ENCODE results near the gene PPP6R3.

Gene PPP6R3

GRCh38 chr11:68609761-68610160 is 149.2 kb downstream of the PPP6R3 start:
- Histone ChIP-seq H4K20me1 (ENCODE audit: insufficient read depth) (no peaks in the 10 kb centered on the region), H3K4me3 (IDR thresholded peaks at IDR 0.05; ENCODE audit: insufficient read depth, low read depth, low read length) (no peak overlapping the region), H3K27ac (no peak overlapping the region), H3K9ac (no peak overlapping the region), H2AFZ (ENCODE audit: low read depth) (no peak overlapping the region), H3K4me1 (ENCODE audit: low read depth, poor library complexity, severe bottlenecking) (no peaks in the 10 kb centered on the region), H3K36me3 (ENCODE audit: insufficient read depth) (no peaks in the 10 kb centered on the region; the same call in 1 of the 2 replicates), H3K79me2 (ENCODE audit: insufficient read depth, low read depth) (no peaks in the 10 kb centered on the region), H3K27me3 (ENCODE audit: insufficient read depth, low read depth) (no peaks in the 10 kb centered on the region), H3K4me2 (no peak overlapping the region)
- no peak for TF ChIP-seq CTCF (conservative IDR thresholded peaks at IDR 0.05; ENCODE audit: low read depth, low read length)

GRCh38 chr11:68610452-68611116 is 150.0 kb downstream of the PPP6R3 start:
- H3K27ac ChIP-seq: no peak overlapping the region
- H3K79me2 ChIP-seq (ENCODE audit: insufficient read depth, low read depth): no peaks in the 10 kb centered on the region
- no peak overlapping the region for H2AFZ ChIP-seq (ENCODE audit: low read depth)
- H3K27me3 ChIP-seq (ENCODE audit: insufficient read depth, low read depth): no peaks in the 10 kb centered on the region
- H3K4me3 ChIP-seq (IDR thresholded peaks at IDR 0.05; ENCODE audit: insufficient read depth, low read depth, low read length): no peak overlapping the region
- H3K4me2 ChIP-seq: no peak overlapping the region
- H3K9ac ChIP-seq: no peak overlapping the region
- H4K20me1 ChIP-seq (ENCODE audit: insufficient read depth): no peaks in the 10 kb centered on the region
- H3K36me3 ChIP-seq (ENCODE audit: insufficient read depth): no peaks in the 10 kb centered on the region; the same call in 1 of the 2 replicates
- TF ChIP-seq CTCF (conservative IDR thresholded peaks at IDR 0.05; ENCODE audit: low read depth, low read length): no peak
- no peaks in the 10 kb centered on the region for H3K4me1 ChIP-seq (ENCODE audit: low read depth, poor library complexity, severe bottlenecking)

GRCh38 chr11:68615657-68616056 is 155.1 kb downstream of the PPP6R3 start:
- Histone ChIP-seq H4K20me1 (ENCODE audit: insufficient read depth) (no peaks in the 10 kb centered on the region), H3K79me2 (ENCODE audit: insufficient read depth, low read depth) (no peaks in the 10 kb centered on the region), H3K4me1 (ENCODE audit: low read depth, poor library complexity, severe bottlenecking) (no peaks in the 10 kb centered on the region), H2AFZ (ENCODE audit: low read depth) (no peak overlapping the region), H3K4me3 (IDR thresholded peaks at IDR 0.05; ENCODE audit: insufficient read depth, low read depth, low read length) (no peak overlapping the region), H3K36me3 (ENCODE audit: insufficient read depth) (no peaks in the 10 kb centered on the region; the same call in 1 of the 2 replicates), H3K4me2 (no peak overlapping the region), H3K9ac (no peak overlapping the region), H3K27me3 (ENCODE audit: insufficient read depth, low read depth) (no peaks in the 10 kb centered on the region), H3K27ac (no peak overlapping the region)
- no peak for TF ChIP-seq CTCF (conservative IDR thresholded peaks at IDR 0.05; ENCODE audit: low read depth, low read length)

- Histone ChIP-seq H3K27ac (no peak overlapping the region), H4K20me1 (ENCODE audit: insufficient read depth) (no peaks in the 10 kb centered on the region), H2AFZ (ENCODE audit: low read depth) (no peak overlapping the region), H3K79me2 (ENCODE audit: insufficient read depth, low read depth) (no peaks in the 10 kb centered on the region), H3K9ac (no peak overlapping the region), H3K4me3 (IDR thresholded peaks at IDR 0.05; ENCODE audit: insufficient read depth, low read depth, low read length) (no peak overlapping the region), H3K4me1 (ENCODE audit: low read depth, poor library complexity, severe bottlenecking) (no peaks in the 10 kb centered on the region), H3K4me2 (no peak overlapping the region), H3K36me3 (ENCODE audit: insufficient read depth) (no peaks in the 10 kb centered on the region; the same call in 1 of the 2 replicates), H3K27me3 (ENCODE audit: insufficient read depth, low read depth) (no peaks in the 10 kb centered on the region)
- no peak for TF ChIP-seq CTCF (conservative IDR thresholded peaks at IDR 0.05; ENCODE audit: low read depth, low read length)
Measured at GRCh38 chr11:68617925-68618809, 157.6 kb downstream of the PPP6R3 start.

Data from KMS-11 (cell line).